Vagina (tissue), 2 donors: ENCODE measurements around the gene C3orf22.

Experiments
- CTCF ChIP-seq, 3 experiments: fragments of 450-650 bp in 2 of 3; fragments of 200-600 bp in 1 of 3; sonication (generic) in 1 of 3; IDR thresholded peaks; one replicate each; pipeline ENCODE4 v1.5.1; 2017 to 2019; ENCODE audit warnings: antibody characterized with exemption in 3 of 3, mild to moderate bottlenecking in 2 of 3, moderate library complexity in 2 of 3
- POLR2A ChIP-seq, 2 donors: fragments of 450-650 bp; IDR thresholded peaks; one replicate each; pipeline ENCODE4 v1.6.1; 2017; ENCODE audit warnings: antibody characterized with exemption in 2 of 2, mild to moderate bottlenecking in 2 of 2, moderate library complexity in 2 of 2
- POLR2AphosphoS5 ChIP-seq, 2 donors: sonication (generic); formaldehyde crosslinking; IDR thresholded peaks; one replicate each; pipeline ENCODE4 v1.9.0; 2017; ENCODE audit warnings: antibody characterized with exemption in 2 of 2, mild to moderate bottlenecking in 2 of 2, low read depth in 1 of 2; ENCODE audit not compliant: insufficient read depth in 1 of 2

DNA sequence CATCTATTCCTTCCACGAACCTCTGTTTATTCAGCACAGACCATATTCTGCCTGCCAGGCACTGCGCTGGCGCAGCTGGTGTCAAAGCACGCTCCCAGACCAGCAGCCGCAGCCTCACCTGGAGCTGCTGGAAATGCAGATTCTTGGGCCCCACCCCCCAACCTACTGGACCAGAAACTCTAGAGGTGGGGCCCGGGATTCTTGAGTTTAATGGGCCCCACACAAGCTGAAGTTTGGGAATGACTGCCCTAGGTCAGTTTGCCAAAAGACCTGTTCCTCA, 27.7 kb downstream of the C3orf22 start:
- TF ChIP-seq POLR2AphosphoS5 (IDR thresholded peaks at IDR 0.05; ENCODE audit: insufficient read depth in 1 of 2, low read depth in 1 of 2) (no peak), POLR2A (IDR thresholded peaks at IDR 0.05) (no peak), CTCF (IDR thresholded peaks at IDR 0.05) (no peak)
